ENCODE measurements around the gene ILDR1. TPM values are rescaled to one million over a fixed set of nuclear protein-coding genes. Genes with fewer than 3 reads are reported as not detected.

Gene ILDR1
- total and polyA plus RNA-seq, 2 donors (not counting 3 experiments of a cell fraction or from before 2014, with no cell fraction given), result not detected

- no peak overlapping the region for H3K27ac ChIP-seq (ENCODE audit: insufficient read depth, low read depth, low read length)
- no peak overlapping the region for H3K4me2 ChIP-seq (ENCODE audit: insufficient read depth, low read length)
- intact Hi-C loops (cut with micrococcal nuclease), result no loop called here
- FAIRE-seq (no peak), DNase-seq (ENCODE audit: low read depth, low spot score) (no peak)
- no peaks in the 10 kb centered on the region for H3K4me1 ChIP-seq (ENCODE audit: control insufficient read depth, extremely low read depth, insufficient read depth, low read length)
- dilution Hi-C loops (cut with MboI; ENCODE audit: extremely low pct_ligation_motif_present, low sequenced_read_pairs), result no loop called here
- ChIA-PET CTCF (interaction anchor here (1.4 kb wide), 1 partner anchor 10 kb away, joined by 4 read pairs; no protein-coding TSS in a partner anchor), POLR2A (no interaction called here)
- no TSS peak for BruUV-seq (replicated peaks)
- no peaks in the 10 kb centered on the region for H3K9me1 ChIP-seq (replicated peaks; ENCODE audit: control insufficient read depth, extremely low read depth, insufficient read depth, low read length)
- no peaks in the 10 kb centered on the region for H4K20me1 ChIP-seq (replicated peaks; ENCODE audit: control insufficient read depth, extremely low read depth, insufficient read depth, low read length)
- no peak overlapping the region for H3K9ac ChIP-seq (replicated peaks; ENCODE audit: extremely low read depth, insufficient read depth, low read length)
- no peak overlapping the region for H2AFZ ChIP-seq (ENCODE audit: low read depth, low read length)
- H3K4me3 ChIP-seq (replicated peaks in 1 of 3; ENCODE audit: insufficient read depth in 1 of 3, low read depth in 1 of 3, low read length in 3 of 3), result no peak overlapping the region
- no peaks in the 10 kb centered on the region for H3K79me2 ChIP-seq (ENCODE audit: control insufficient read depth, insufficient read depth, low read length)
- peaks cover 10 to 32% of the 10 kb centered on the region in 2 experiments for H3K27me3 ChIP-seq (ENCODE audit: control insufficient read depth in 2 of 2, insufficient read depth in 2 of 2, low read length in 2 of 2)
- H3K9me3 ChIP-seq (replicated peaks; ENCODE audit: control insufficient read depth, insufficient read depth, low read length), result no peaks in the 10 kb centered on the region
- TF ChIP-seq POLR2A (IDR thresholded peaks at IDR 0.05; ENCODE audit: low read depth, low read length) (no peak), JUN (IDR thresholded peaks at IDR 0.05; ENCODE audit: borderline replicate concordance, insufficient read depth, insufficient read length, low read depth) (no peak), MAX (IDR thresholded peaks at IDR 0.05; ENCODE audit: insufficient read depth, insufficient read length) (no peak), MYC (IDR thresholded peaks at IDR 0.05; ENCODE audit: low read depth, low read length) (no peak), FOS (IDR thresholded peaks at IDR 0.05; ENCODE audit: borderline replicate concordance, insufficient read depth, low read length) (no peak), CTCF (IDR thresholded peaks at IDR 0.05; ENCODE audit: extremely low read depth in 1 of 2, insufficient read depth in 1 of 2, low read depth in 1 of 2, low read length in 2 of 2) (no peak), EZH2 (IDR thresholded peaks at IDR 0.05; ENCODE audit: borderline replicate concordance, low read depth, low read length, severe bottlenecking) (no peak), GATA2 (IDR thresholded peaks at IDR 0.05; ENCODE audit: insufficient read depth, insufficient read length, low read depth, low read length) (no peak), POLR2AphosphoS5 (IDR thresholded peaks at IDR 0.05; ENCODE audit: insufficient read depth, low read depth, low read length) (no peak)
- no peaks in the 10 kb centered on the region for H3K36me3 ChIP-seq (ENCODE audit: control insufficient read depth in 2 of 2, extremely low read depth in 1 of 2, insufficient read depth in 2 of 2, low read length in 2 of 2)
Observed at GRCh38 chr3:122014741-122015140, 7.3 kb downstream of the ILDR1 start.
